Activated CD4-positive, alpha-beta memory T cell treated with anti-CD3 and anti-CD28 coated beads, Interleukin-2, amount 10 ng/mL, durations not matched to agents 7 days and 5 days (primary cell): ENCODE results near the gene UGP2. TPM values are rescaled to one million over a fixed set of nuclear protein-coding genes. Genes with fewer than 3 reads are reported as not detected.
A peak's percentile ranks its signal among the peaks of the same experiment; 100 is the strongest.
"Not testable (repeated sequence)": the region's sequence is repeated elsewhere in the genome, so short reads cannot be mapped to it uniquely, and the experiment has no call there.

ENCODE experiments used
- CTCF ChIA-PET: fragments of 350-600 bp; sonication (Branson Sonifier 250); formaldehyde crosslinking; loops from one replicate; lab custom pipeline; 2021; ENCODE audit warnings: antibody characterized with exemption, inconsistent platforms; lab: Charles Lee
- POLR2A ChIA-PET: fragments of 350-600 bp; sonication (Branson Sonifier 250); formaldehyde crosslinking; loops from one replicate; lab custom pipeline; 2021; ENCODE audit warnings: antibody characterized with exemption; lab: Charles Lee
- DNase-seq: peaks from one replicate; pipeline ENCODE4 v3.0.0-alpha.2; 2020
- H3K27ac Mint-ChIP-seq: one replicate; pipeline ENCODE4 v1.8.0; 2021; ENCODE audit warnings: mild to moderate bottlenecking, mixed read lengths
- H3K27me3 Mint-ChIP-seq: one replicate; pipeline ENCODE4 v1.8.0; 2021; ENCODE audit warnings: mixed read lengths
- H3K36me3 Mint-ChIP-seq: one replicate; pipeline ENCODE4 v1.8.0; 2021; ENCODE audit warnings: low read depth, mixed read lengths
- H3K4me1 Mint-ChIP-seq: one replicate; pipeline ENCODE4 v1.8.0; 2021; ENCODE audit warnings: mixed read lengths
- H3K4me3 Mint-ChIP-seq: one replicate; pipeline ENCODE4 v1.8.0; 2021; ENCODE audit warnings: mild to moderate bottlenecking, mixed read lengths
- H3K9me3 Mint-ChIP-seq: one replicate; pipeline ENCODE4 v1.8.0; 2021; ENCODE audit warnings: mixed read lengths
- total RNA-seq, 2 experiments: library from RNA; stranded (reverse); gene quantifications; one replicate each; pipeline ENCODE4 v1.2.3, GENCODE V29; 2021

UGP2 gene
- total RNA-seq, 2 experiments from 2014 or later = 180 TPM

DNA sequence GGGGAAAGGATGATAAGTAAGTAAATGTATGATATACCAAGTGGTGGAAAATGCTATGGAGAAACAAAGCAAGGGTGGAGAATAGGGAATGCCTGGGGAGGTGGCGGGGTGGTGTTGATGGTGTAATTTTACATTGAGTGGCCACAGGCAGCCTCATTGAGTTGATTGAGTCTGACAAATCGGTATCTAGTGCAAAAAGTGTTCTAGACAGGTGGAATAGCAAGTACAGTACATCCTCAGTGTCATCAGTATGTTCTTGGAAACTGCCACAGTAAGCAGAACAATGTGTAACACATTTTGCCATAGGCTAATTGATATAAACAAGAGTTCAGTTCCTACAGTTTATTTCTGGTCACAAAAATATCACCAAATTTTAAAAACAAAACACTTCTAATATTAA, 46.4 kb downstream of the UGP2 start:
- Mint-ChIP-seq H3K4me3 (no peak overlapping the region), H3K9me3 (no peaks in the 10 kb centered on the region), H3K4me1 (peaks cover 2% of the 10 kb centered on the region), H3K27ac (peak overlapping the region; percentile 9), H3K36me3 (peaks cover 71% of the 10 kb centered on the region), H3K27me3 (no peaks in the 10 kb centered on the region)
- POLR2A ChIA-PET = no interaction called here
- CTCF ChIA-PET = interaction anchor here (0.7 kb wide), 1 partner anchor 188 kb away, joined by 3 read pairs; no protein-coding TSS in a partner anchor
- no peak for DNase-seq

DNA sequence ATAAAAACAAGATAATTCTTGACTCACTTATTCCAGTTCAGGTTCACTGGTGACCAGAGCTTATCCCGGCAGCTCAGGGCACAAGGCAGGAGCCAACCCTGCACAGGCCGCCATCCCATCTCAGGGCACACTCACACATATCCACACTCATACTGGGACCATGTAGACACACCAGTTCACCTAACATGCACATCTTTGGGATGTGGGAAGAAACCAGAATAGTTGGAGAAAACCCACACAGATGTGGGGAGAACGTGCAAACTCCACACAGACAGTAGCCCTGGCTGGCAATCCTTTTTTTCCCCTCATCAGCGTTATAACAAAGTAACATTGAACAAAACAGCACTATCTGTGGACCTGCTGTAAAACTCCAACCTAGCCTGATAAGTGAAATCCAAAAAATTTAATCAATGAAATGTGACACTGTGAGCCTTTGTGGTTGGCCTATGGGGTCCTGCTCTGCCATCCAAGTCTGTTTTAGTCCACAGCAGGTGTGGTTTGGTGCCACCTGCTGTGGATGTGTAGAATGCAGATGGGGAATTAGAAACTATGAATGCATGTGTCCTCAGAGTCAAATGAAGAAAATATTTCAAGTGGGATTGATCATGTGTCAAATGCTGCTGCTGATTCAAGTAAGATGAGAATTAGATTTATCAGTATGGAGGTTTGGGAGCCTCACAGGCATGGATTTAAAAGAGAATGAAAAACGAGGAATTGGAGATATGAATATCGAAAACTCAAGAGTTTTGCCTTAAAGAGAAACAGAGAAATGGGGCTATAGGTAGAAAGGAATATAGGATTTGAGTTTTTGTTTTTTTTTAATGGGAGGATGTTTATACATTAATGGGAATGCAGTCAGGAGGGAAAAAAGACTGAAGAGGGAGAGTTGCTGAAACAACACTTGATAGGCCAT, 47.0 kb downstream of the UGP2 start:
- DNase-seq = peak; percentile 46
- H3K27me3 Mint-ChIP-seq = no peaks in the 10 kb centered on the region
- H3K4me1 Mint-ChIP-seq = peaks cover 2% of the 10 kb centered on the region
- POLR2A ChIA-PET = no interaction called here
- H3K36me3 Mint-ChIP-seq = peaks cover 71% of the 10 kb centered on the region
- H3K4me3 Mint-ChIP-seq = no peak overlapping the region
- H3K27ac Mint-ChIP-seq = peak overlapping the region; percentile 1
- no peaks in the 10 kb centered on the region for H3K9me3 Mint-ChIP-seq
- CTCF ChIA-PET = interaction anchor here (0.7 to 1.7 kb wide), 2 partner anchors 189 kb away, joined by 3 to 9 read pairs; no protein-coding TSS in a partner anchor

GRCh38 chr2:63890678-63891077, 49.0 kb downstream of the UGP2 start:
- no peaks in the 10 kb centered on the region for H3K27me3 Mint-ChIP-seq
- ChIA-PET POLR2A (interaction anchor here (0.9 kb wide), 1 partner anchor 50 kb away, joined by 3 read pairs; no protein-coding TSS in a partner anchor), CTCF (interaction anchor here (0.9 to 1.7 kb wide), 7 partner anchors 8 to 191 kb away, joined by 3 to 9 read pairs (median 4); partner anchors contain the start of gene UGP2)
- H3K4me1 Mint-ChIP-seq = peaks cover 2% of the 10 kb centered on the region
- peaks cover 73% of the 10 kb centered on the region for H3K36me3 Mint-ChIP-seq
- DNase-seq = no peak
- no peak overlapping the region for H3K4me3 Mint-ChIP-seq
- no peak overlapping the region for H3K27ac Mint-ChIP-seq
- H3K9me3 Mint-ChIP-seq = no peaks in the 10 kb centered on the region

DNA sequence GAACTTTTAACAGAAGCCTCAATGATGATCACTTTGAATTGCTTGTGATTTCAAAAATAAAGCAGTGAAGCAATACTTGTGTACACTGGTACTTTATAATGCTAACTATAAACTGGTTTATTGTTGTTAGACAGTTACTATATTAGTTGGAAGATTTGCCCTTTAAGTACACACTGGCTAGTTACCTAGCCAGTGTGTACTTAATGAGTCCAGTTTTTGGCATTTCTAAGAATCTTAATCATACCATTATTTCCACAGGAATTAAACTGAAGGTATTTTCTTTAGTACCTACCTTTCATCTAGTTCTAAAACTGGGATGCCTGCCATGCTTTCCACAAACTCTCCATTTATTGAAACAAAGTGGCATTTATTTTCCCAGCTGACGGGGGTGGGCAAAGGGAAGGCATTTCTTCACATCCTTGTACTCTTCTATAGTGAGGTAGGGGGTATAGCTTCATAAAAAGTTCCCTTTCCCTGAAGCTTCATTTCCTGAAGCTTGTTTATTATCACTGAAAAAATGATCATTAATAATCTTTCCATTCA, 49.9 kb downstream of the UGP2 start:
- no peak for DNase-seq
- ChIA-PET POLR2A (no interaction called here), CTCF (no interaction called here)
- peaks cover 2% of the 10 kb centered on the region for H3K4me1 Mint-ChIP-seq
- no peaks in the 10 kb centered on the region for H3K9me3 Mint-ChIP-seq
- H3K27ac Mint-ChIP-seq = no peak overlapping the region
- no peaks in the 10 kb centered on the region for H3K27me3 Mint-ChIP-seq
- peaks cover 78% of the 10 kb centered on the region for H3K36me3 Mint-ChIP-seq
- H3K4me3 Mint-ChIP-seq = no peak overlapping the region

GRCh38 chr2:63893163-63893562, 51.5 kb downstream of the UGP2 start:
- Mint-ChIP-seq H3K9me3 (no peaks in the 10 kb centered on the region), H3K4me3 (no peak overlapping the region), H3K4me1 (peaks cover 2% of the 10 kb centered on the region), H3K36me3 (peaks cover 75% of the 10 kb centered on the region), H3K27ac (no peak overlapping the region), H3K27me3 (no peaks in the 10 kb centered on the region)
- CTCF ChIA-PET = no interaction called here
- POLR2A ChIA-PET = interaction anchor here (1.2 kb wide), 1 partner anchor 27 kb away, joined by 3 read pairs; no protein-coding TSS in a partner anchor
- no peak for DNase-seq

DNA sequence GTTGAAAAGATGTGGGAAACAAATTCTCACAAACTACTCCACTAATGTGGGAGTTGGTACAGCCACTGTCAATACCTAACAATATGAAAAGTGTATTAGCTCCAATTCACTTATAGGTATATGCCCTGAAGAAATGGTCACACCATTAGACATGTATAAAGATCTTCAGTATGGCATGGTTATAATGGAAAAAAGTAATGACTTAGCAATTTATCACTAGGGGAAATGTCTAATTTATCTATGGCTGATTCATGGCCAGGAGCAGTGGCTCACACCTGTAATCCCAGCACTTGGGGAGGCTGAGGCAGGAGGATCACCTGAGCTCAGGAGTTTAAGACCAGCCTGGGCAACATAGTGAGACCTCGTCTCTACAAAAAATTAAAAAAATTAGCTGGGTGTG, 52.5 kb downstream of the UGP2 start:
- Mint-ChIP-seq H3K27me3 (no peaks in the 10 kb centered on the region), H3K4me3 (no peak overlapping the region), H3K36me3 (peaks cover 74% of the 10 kb centered on the region), H3K9me3 (no peaks in the 10 kb centered on the region), H3K4me1 (no peaks in the 10 kb centered on the region), H3K27ac (no peak overlapping the region)
- POLR2A ChIA-PET = no interaction called here
- CTCF ChIA-PET = no interaction called here
- no peak for DNase-seq

DNA sequence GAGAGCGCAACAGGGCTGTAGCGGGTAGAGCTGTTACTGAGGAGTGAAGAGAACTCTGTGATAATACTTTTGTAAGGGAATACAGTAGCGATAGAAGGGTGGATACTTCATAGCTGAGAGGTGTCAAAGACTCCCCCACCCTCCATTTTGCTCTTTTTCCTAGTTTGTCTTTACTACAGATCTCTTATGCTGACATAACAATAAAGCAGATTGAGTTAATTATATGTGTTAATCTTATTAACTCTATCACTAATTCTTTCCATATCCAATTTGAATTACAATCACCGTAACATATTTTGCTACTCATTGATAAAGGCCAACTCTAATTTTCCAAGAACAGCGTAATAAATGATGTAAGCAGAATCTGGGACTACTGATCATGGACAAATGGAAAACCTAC, 57.1 kb downstream of the UGP2 start:
- ChIA-PET CTCF (interaction anchor here (0.5 to 1.3 kb wide), 3 partner anchors 8 to 432 kb away, joined by 3 read pairs; no protein-coding TSS in a partner anchor), POLR2A (interaction anchor here (2.3 kb wide), 1 partner anchor 58 kb away, joined by 9 read pairs; the partner anchor contains the start of gene UGP2)
- Mint-ChIP-seq H3K4me1 (peaks cover 14% of the 10 kb centered on the region), H3K4me3 (no peak overlapping the region), H3K27ac (no peak overlapping the region), H3K27me3 (no peaks in the 10 kb centered on the region), H3K36me3 (peaks cover 82% of the 10 kb centered on the region), H3K9me3 (peaks cover 15% of the 10 kb centered on the region)
- no peak for DNase-seq

- H3K36me3 Mint-ChIP-seq = peaks cover 82% of the 10 kb centered on the region
- no peaks in the 10 kb centered on the region for H3K27me3 Mint-ChIP-seq
- ChIA-PET POLR2A (interaction anchor here (2.3 kb wide), 1 partner anchor 58 kb away, joined by 9 read pairs; the partner anchor contains the start of gene UGP2), CTCF (interaction anchor here (0.5 to 1.3 kb wide), 4 partner anchors 10 to 431 kb away, joined by 3 read pairs; no protein-coding TSS in a partner anchor)
- H3K27ac Mint-ChIP-seq = no peak overlapping the region
- H3K9me3 Mint-ChIP-seq = peaks cover 18% of the 10 kb centered on the region
- H3K4me3 Mint-ChIP-seq = no peak overlapping the region
- no peak for DNase-seq
- peaks cover 14% of the 10 kb centered on the region for H3K4me1 Mint-ChIP-seq
These were observed 57.9 kb downstream of the UGP2 start for GRCh38 chr2:63899639-63900038.

DNA sequence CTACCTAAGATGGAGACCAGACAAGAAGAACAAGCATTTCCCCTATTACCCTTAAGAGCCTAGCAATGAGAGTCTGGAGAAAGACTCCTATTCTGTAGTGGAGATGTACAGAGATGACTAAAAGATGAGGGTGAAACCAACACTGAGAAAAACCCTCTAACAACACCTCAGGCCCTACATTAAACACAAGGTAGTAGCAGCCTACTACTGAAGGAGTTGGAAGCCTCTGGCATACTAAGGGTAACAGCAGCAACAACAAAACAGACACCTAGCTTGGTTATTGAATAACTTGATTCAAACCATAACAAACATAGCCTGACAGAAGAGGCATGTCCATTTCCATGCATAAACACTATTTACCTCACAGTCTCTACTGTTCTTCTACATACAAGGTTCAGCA, 60.5 kb downstream of the UGP2 start:
- Mint-ChIP-seq H3K36me3 (peaks cover 85% of the 10 kb centered on the region), H3K4me3 (no peak overlapping the region), H3K27ac (no peak overlapping the region), H3K4me1 (peaks cover 14% of the 10 kb centered on the region), H3K9me3 (peaks cover 32% of the 10 kb centered on the region), H3K27me3 (no peaks in the 10 kb centered on the region)
- CTCF ChIA-PET = no interaction called here
- POLR2A ChIA-PET = no interaction called here
- no peak for DNase-seq

DNA sequence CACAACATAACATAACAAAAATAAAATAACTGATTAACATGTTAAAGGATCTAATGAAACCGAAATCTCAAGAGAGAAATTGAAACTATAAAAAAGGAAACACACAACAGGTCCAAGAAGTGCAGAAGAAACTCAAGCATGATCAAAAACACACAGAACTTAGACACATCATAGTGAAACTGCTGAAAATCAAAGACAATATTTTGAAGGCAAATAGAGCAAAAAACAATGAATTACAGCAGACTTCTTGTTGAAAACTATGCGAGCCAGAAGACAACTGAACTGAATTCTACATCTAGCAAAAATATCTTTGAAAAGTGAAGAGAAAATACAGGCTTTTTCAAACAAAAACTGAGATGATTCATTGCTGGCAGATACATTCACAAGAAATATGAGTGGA, 61.3 kb downstream of the UGP2 start:
- CTCF ChIA-PET = no interaction called here
- H3K27ac Mint-ChIP-seq = peak overlapping the region; percentile 1
- POLR2A ChIA-PET = no interaction called here

DNA sequence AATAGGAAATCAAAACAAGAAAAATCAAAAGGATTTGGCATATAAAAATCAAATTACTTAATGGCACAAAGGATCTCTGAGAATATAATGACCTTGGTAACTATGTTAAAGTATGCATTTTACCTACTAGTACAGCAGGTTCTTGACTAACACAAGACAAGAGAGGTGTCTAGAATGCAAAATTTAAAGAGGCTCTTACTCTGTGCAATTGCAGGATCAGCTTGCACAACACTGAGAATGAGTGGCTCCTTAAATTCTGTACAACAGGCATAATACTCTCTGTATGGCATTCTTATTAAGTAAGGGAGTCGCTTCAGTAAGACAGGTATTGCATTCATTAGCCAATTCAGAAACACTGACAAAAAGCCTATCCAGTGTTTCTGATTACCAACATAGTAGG, 72.6 kb downstream of the UGP2 start:
- H3K9me3 Mint-ChIP-seq = no peaks in the 10 kb centered on the region
- CTCF ChIA-PET = no interaction called here
- no peak overlapping the region for H3K4me3 Mint-ChIP-seq
- H3K36me3 Mint-ChIP-seq = peaks cover 62% of the 10 kb centered on the region
- no peak overlapping the region for H3K27ac Mint-ChIP-seq
- no peaks in the 10 kb centered on the region for H3K4me1 Mint-ChIP-seq
- no peaks in the 10 kb centered on the region for H3K27me3 Mint-ChIP-seq
- POLR2A ChIA-PET = no interaction called here
- DNase-seq = no peak

More for the DNA sequence above, 61.3 kb downstream of the UGP2 start:
- no peak for DNase-seq
- Mint-ChIP-seq H3K4me3 (no peak overlapping the region), H3K27me3 (no peaks in the 10 kb centered on the region), H3K4me1 (peaks cover 14% of the 10 kb centered on the region), H3K36me3 (peaks cover 89% of the 10 kb centered on the region), H3K9me3 (peaks cover 32% of the 10 kb centered on the region)

GRCh38 chr2:63926815-63927214, 85.1 kb downstream of the UGP2 start:
- no peak overlapping the region for H3K27ac Mint-ChIP-seq
- no peaks in the 10 kb centered on the region for H3K4me1 Mint-ChIP-seq
- POLR2A ChIA-PET = no interaction called here
- no peak overlapping the region for H3K4me3 Mint-ChIP-seq
- no peak for DNase-seq
- CTCF ChIA-PET = no interaction called here
- no peaks in the 10 kb centered on the region for H3K27me3 Mint-ChIP-seq
- H3K36me3 Mint-ChIP-seq = peaks cover 66% of the 10 kb centered on the region
- H3K9me3 Mint-ChIP-seq = peaks cover 4% of the 10 kb centered on the region

GRCh38 chr2:63932104-63932503, 90.4 kb downstream of the UGP2 start:
- POLR2A ChIA-PET, H3K27ac Mint-ChIP-seq, DNase-seq, H3K27me3 Mint-ChIP-seq, H3K9me3 Mint-ChIP-seq, H3K4me3 Mint-ChIP-seq, H3K4me1 Mint-ChIP-seq, CTCF ChIA-PET: not testable (repeated sequence)
- peaks cover 77% of the 10 kb centered on the region for H3K36me3 Mint-ChIP-seq
